ENCODE measurements around the gene SUCO. TPM values are rescaled to one million over a fixed set of nuclear protein-coding genes. Genes with fewer than 3 reads are reported as not detected.

The SUCO gene
- total RNA-seq, 1 experiment from 2014 or later: 22.1 TPM

DNA sequence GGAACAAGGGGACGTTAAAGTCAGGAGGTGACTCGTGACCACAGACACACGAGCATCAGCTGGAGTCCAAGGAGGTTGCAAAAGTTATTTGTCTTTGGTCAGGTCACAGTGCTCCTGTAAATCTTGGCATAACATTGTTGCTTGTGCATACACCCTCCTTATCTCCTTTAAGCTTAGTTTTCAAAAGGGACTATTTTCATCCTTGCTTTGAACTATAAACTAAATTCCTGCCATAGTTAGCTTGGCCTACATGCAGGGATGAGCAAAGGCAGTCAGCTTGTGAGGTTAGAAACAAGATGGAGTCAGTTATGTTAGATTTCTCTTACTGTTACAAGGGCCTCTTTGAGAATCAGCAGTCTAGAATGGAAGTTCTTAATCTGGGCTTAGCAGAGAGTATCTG is 97.9 kb downstream of the SUCO start:
- DNase-seq (ENCODE audit: low spot score): no peak
- in situ Hi-C loops (cut with HindIII; ENCODE audit: low sequenced_read_pairs): no loop called here

DNA sequence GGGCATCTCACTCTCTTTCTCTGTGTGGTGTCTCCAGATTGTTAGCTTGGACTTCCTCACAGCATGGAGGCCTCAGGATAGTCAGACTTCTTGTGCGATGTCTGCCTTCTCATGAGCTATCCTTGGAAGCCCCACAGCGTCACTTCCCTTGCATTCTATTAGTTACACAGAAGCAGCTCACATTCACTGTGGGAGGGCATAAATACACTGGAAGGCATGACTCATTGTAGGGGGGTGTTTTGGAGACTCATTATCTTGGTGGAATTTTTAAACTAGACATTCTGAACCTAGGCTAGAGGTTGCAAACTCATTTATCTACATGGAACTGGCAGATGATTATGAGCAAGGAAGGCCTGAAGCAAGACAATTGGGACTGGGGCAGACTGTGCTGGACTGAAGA is 104.6 kb downstream of the SUCO start:
- no peak for DNase-seq (ENCODE audit: low spot score)
- in situ Hi-C loops (cut with HindIII; ENCODE audit: low sequenced_read_pairs): no loop called here

DNA sequence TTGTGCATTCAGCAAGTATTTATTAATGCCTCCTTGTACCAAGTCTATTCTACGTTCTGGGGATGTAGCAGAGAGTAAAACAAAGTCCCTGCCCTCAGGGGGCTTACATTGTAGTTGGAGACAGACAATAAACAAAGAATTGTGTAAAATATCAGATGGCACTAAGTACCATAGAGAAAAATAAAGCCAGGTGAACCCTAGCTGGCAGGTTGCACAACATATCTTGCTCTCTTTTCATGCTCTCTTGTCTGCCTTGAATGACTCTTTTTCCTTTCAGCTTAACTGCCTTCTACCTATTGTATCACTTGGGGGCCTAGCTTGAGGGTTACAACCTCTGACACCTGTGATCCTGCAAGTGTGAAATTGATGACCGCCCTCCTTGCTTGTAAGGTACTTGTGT is 105.3 kb downstream of the SUCO start:
- in situ Hi-C loops (cut with HindIII; ENCODE audit: low sequenced_read_pairs): no loop called here
- no peak for DNase-seq (ENCODE audit: low spot score)

DNA sequence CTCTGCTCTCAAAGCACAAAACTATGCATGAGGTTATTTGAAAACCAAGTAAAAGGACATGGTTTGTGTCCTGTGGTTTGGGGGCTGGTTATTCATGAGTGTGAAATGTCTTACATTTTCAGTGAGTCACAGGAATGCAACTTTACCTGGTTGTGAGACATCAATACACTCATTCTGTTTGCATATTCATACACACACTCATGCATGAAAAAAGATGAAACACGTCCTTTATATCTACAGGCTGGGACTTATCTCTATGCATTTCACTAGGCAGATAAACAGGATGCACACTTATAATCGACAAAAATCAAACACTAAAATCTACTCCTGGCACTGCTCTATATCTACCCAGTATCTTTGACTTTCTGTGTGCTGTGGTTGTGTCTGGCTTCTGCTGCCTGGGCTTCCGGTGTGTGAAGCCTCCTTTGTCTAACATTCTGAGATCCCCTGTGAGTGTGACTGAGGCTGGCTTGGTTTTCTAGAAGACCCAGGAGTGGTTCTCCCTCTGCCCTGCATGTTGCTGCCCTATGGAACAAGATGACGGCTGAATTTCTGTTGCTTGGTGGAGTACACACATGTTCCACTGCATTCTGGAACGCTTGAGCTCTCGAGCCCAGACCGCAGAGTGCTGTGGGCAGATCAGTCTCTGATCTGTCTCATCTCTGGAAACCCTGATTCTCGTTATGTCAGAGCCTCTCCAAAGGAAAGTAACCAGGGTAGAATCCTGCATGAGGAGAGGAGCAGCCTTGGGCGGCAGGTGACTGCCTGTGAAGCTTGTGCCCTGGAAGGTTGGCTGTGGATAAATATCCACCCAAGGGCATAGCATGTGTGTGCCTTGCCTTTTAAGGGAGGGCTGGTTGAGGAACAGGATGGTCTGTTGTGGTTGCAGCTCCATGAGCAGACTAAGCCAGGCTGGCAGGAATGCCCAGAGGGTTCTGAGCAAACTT is 106.2 kb downstream of the SUCO start:
- no peak for DNase-seq (ENCODE audit: low spot score)
- in situ Hi-C loops (cut with HindIII; ENCODE audit: low sequenced_read_pairs): no loop called here

DNA sequence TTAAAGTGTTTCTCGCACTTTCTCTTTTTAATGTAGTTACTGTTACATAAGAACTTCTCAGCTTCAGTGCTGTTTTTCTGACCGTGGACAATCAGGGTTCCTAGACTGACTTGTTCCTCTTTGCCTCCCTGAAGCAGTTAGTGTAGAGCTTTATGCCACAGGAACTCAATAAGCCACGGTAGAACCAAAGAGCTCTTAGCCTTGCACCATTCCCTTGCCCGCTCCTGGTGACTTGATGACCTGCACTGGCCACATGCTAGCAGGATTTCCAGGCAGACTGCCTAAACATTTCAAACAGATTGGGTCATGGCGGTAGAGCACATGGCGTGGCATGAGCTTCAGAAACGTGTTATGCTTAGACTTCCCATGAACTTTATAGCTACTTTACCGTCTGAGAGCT is 107.2 kb downstream of the SUCO start:
- in situ Hi-C loops (cut with HindIII; ENCODE audit: low sequenced_read_pairs): no loop called here
- DNase-seq (ENCODE audit: low spot score): no peak

DNA sequence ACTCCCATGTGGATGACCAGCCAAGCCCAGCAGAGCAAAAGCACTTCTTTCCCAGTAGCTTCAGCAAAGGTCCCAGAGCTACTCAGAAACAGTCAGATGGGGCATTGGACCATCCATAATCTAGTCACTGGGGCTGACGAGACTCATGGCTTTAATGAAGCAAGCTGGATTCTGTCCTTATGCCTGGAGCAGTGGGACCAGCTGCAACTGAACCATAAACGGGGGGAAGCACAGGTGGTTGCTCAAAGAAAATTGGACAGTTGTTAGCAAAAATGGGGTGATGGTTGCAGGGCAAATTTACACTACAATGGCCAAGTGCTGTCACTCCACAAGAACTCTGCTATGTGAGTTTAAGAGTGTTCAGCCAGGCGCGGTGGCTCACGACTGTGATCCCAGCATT is 108.5 kb downstream of the SUCO start:
- no peak for DNase-seq (ENCODE audit: low spot score)
- in situ Hi-C loops (cut with HindIII; ENCODE audit: low sequenced_read_pairs): no loop called here

DNA sequence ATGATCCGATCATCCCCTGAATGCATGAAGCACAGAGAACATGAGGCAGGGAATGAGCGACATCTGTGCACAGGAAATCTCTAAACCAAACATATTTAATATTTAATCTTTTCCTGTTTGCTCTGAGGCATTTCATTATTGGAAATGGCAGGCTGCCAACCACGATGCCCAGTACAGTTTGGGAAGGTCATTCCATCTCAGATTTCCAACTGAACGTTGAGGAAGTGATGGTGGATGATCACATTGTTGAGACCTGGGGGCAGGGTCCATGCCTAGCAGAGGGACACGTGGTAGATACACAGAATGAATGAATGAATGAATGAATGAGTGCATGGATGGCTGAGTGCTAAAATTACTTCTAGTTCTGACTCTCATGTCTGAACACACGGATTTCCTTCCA is 110.0 kb downstream of the SUCO start:
- no peak for DNase-seq (ENCODE audit: low spot score)
- in situ Hi-C loops (cut with HindIII; ENCODE audit: low sequenced_read_pairs): no loop called here

DNA sequence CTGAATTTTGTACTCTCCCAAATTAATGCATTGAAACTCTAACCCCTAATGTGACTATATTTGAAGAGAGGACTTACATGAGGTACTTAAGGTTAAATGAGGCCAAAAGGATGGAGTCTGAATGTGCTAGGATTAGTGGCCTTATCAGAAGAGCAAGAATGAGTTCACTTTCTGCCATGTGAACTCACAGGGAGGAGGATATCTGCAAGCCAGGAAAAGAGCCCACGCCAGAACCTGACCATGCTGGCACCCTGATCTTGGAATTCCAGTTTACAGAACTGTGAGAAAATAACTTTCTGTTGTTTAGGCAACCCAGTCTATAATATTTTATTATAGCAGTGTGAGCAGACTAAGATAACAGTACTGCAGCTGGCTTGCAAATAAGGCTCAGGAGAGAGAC is 113.7 kb downstream of the SUCO start:
- in situ Hi-C loops (cut with HindIII; ENCODE audit: low sequenced_read_pairs): no loop called here
- DNase-seq (ENCODE audit: low spot score): no peak

DNA sequence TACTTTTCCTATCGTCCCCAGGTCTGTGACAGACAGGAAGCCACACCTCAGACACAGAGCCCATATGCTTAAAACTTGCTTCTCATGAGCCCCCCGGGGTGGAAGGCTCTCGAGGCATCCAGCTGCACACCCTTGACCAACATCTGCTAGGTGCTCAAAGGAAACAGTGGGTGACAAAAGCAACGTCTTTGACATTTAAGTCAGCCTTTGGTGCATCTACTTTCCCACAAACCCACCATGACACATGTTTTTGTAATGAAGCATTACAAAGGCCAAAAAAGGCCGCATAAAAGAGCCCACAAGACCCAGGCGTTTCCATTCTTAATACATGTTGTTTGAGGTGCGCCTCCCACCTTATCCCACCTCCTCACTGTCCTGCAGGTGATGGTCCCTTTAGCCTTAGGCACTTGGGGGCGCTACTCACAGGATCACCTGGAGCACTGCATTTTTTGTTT is 114.2 kb downstream of the SUCO start:
- in situ Hi-C loops (cut with HindIII; ENCODE audit: low sequenced_read_pairs): no loop called here
- no peak for DNase-seq (ENCODE audit: low spot score)

DNA sequence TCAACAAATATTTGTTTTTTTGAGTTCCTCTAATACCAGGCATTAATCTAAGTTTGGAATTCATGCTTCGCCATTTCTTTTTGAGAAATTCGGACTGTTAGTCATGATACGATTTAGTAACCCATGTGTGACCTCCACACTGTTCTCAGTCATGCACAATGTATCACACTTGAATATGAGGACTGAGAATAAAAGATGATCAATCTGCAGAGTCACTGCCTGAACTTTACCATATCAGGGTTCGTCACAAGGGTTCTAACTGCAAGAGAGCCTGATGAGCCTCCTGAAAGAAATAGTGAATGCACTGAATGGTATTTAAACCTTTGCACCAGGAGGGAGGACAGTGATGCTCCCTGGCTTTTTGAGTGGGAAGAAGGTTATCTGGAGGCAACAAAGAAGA is 115.0 kb downstream of the SUCO start:
- no peak for DNase-seq (ENCODE audit: low spot score)
- in situ Hi-C loops (cut with HindIII; ENCODE audit: low sequenced_read_pairs): no loop called here

DNA sequence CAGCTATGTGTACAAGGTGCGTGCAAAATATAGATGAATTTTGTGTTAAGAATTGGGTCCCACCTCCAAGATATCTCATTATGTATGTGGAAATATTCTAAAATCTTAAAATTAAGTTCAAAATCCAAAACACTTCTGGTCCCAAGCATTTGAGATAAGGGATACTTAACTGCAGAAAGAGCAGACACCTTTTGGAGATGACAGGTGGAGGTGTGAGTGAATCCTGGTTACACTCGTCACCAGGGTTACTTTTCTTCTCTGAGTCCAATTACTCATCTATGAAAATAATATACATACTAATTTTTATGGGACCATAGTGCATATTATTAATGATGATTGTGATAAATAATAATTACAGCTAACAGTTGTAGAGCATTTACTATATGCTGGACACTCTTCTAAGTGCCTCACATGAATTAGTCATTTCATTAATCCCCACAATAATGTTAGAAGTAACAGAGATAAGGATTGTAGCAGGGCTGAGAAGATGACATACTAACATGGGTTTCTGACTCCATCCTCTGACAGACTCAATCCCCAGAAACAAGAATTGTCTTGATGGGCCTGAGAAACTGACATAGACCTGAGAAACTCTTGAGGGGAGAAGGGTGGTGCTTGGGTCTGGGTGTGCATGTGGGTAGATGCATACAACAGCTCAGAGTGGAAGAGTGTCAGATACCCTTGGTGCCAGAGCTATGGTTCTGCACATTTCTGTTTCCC is 117.7 kb downstream of the SUCO start:
- no peak for DNase-seq (ENCODE audit: low spot score)
- in situ Hi-C loops (cut with HindIII; ENCODE audit: low sequenced_read_pairs): no loop called here

DNA sequence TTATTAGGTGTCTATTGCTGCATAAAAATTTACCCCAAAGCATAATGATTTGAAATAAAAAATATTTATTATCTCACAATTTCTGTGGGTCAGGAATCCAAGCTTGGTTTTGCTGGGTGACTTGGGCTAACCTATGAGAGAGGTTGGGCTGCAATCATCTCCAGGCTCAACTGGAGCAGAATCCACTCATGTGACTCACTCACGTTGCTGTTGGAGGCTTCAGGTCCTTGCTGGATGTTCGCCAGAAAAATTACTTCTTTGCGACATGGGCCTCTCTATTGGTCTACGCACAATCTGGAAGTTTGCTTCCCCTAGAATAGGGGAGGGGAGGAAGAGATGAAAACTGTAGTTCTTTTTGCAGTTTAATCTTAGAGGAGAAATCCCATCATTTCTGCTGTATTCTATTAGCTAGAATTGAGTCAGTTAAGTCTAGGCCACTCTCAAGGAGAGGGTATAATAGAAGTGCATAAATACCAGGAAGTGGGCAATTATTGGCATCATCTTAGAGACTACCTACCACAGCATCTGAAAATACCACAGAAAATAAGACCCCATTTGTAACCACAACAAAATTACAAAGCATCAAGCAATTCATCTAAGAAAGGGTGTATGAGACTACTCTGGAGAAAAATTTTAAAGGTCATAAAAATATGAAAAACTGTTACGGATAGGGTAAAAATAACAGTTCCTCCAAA is 120.2 kb downstream of the SUCO start:
- DNase-seq (ENCODE audit: low spot score): no peak
- in situ Hi-C loops (cut with HindIII; ENCODE audit: low sequenced_read_pairs): no loop called here

DNA sequence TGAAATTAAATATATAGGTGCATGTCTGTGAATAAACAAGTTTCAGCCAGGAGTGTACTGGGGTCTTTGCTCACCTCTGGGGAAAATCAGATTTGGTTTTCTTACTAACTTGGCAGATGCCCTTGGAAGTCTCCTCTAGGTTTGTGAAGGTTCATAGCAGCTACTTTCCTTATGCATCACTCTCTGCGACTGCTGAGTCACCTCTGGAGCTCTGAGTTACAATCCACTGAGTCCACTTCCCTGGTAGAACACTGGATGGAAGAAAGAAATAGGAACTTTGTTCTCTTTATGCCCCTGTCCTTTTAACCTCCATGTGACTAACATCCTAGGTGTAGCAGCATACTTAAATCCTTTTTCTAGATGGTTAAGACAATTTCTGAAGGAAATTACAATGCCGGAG is 121.6 kb downstream of the SUCO start:
- in situ Hi-C loops (cut with HindIII; ENCODE audit: low sequenced_read_pairs): no loop called here

DNA sequence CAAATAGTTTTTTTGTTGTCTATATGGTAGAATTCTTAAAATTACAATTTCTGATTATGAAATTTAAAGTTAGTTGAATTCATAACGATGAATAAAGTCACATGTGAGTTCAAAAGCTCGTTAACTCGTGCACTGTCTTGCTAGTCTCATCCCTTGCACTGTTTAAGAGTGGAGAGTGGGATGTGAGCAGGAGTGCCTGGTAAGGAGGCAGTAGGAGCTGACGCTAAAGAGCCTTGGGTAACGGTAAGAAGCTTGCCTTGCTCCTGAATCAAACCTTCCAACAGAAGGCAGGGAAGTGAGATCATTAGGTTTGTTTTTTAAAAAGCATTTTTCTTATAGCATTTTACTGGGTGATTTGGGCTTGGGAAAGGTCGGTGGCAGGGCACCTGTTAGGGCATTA is 123.6 kb downstream of the SUCO start:
- in situ Hi-C loops (cut with HindIII; ENCODE audit: low sequenced_read_pairs): no loop called here
- DNase-seq (ENCODE audit: low spot score): no peak

More for the DNA sequence above, 121.6 kb downstream of the SUCO start:
- DNase-seq (ENCODE audit: low spot score): no peak

DNA sequence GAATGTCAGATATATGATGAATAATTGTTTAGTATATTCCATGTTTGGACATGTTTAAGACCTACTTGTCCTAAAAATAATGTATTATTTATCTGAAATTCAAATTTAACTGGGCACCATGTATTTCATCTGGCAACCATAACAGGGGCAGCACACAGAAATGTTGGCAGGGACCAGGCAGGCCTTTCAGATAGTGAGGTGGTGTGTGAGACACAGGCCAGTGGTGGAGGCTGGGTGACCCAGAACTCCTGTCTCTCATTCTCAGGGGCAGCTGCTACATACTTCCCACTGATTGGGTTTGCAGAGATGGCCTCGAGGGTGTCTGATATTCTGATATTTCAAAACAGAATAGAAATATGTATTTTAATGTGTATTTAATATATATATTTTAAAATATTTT is 124.6 kb downstream of the SUCO start:
- in situ Hi-C loops (cut with HindIII; ENCODE audit: low sequenced_read_pairs): no loop called here

DNA sequence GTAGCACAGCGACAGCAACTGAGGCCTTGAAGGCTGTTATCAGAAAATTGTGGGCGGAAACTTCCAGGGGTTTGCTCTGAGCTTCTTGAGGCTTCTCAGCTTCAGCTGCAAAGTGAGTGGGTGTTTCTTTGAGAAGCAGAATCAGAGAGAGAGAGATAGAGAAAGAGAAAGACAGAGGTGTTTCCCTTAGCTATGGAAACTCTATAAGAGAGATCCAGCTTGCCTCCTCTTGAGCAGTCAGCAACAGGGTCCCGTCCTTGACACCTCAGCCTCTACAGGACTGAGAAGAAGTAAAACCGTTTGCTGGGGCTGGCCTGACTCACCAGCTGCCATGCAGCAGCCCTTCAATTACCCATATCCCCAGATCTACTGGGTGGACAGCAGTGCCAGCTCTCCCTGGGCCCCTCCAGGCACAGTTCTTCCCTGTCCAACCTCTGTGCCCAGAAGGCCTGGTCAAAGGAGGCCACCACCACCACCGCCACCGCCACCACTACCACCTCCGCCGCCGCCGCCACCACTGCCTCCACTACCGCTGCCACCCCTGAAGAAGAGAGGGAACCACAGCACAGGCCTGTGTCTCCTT is 126.0 kb downstream of the SUCO start, which contains the start of gene FASLG:
FASLG (plus strand) TSS at position 233 of the 583 bp plus-strand sequence; CDS start at position 332, 99 bp downstream.
- in situ Hi-C loops (cut with HindIII; ENCODE audit: low sequenced_read_pairs): no loop called here
- DNase-seq (ENCODE audit: low spot score): no peak

More for the DNA sequence above, 124.6 kb downstream of the SUCO start:
- no peak for DNase-seq (ENCODE audit: low spot score)

DNA sequence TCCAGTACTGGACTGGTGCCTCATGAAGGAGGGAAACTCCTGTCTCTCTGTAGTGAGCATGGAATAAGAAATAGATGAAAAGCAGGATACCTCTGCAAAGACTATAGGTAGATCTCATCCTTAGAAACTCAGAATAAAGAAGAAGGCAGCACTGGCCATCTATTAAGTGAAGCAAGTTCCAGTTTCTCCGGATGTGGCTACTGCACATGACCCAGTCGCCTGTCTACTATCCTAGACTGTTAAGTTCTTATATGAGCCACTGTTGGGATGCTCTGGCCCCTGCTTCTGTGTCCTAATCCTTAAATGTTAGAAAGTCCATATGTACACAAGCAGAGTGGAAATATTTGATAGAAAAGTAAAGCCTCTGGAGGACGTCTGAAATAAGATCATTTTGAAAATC is 128.2 kb downstream of the SUCO start:
- DNase-seq (ENCODE audit: low spot score): no peak
- in situ Hi-C loops (cut with HindIII; ENCODE audit: low sequenced_read_pairs): no loop called here
